HepG2 (cell line): ENCODE results near the gene RAB2B. TPM values are rescaled to one million over a fixed set of nuclear protein-coding genes. Genes with fewer than 3 reads are reported as not detected.

Experiments
- CCAR2 ChIP-seq: fragments of 200-400 bp; formaldehyde crosslinking; optimal IDR thresholded peaks from 2 replicates; pipeline ENCODE3; 2018; ENCODE audit warnings: low read depth, mild to moderate bottlenecking, low read length, moderate library complexity
- GFI1 ChIP-seq: sonication (generic); formaldehyde crosslinking; IDR thresholded peaks from 2 replicates; pipeline ENCODE4 v1.5.0; 2020; ENCODE audit warnings: missing genetic modification reagents, mild to moderate bottlenecking, borderline replicate concordance
- HDAC2 ChIP-seq: sonication (generic); formaldehyde crosslinking; IDR thresholded peaks from 2 replicates; pipeline ENCODE4 v1.4.0; 2020; ENCODE audit warnings: missing genetic modification reagents
- NRL ChIP-seq: sonication (generic); formaldehyde crosslinking; IDR thresholded peaks from 2 replicates; pipeline ENCODE4 v1.5.0; 2020; ENCODE audit warnings: missing genetic modification reagents, mild to moderate bottlenecking, moderate library complexity, borderline replicate concordance
- ZBTB38 ChIP-seq: sonication (generic); formaldehyde crosslinking; IDR thresholded peaks from 2 replicates; pipeline ENCODE4 v1.5.1; 2020; ENCODE audit warnings: mild to moderate bottlenecking, missing genetic modification reagents
- ZC3H4 ChIP-seq: sonication (generic); formaldehyde crosslinking; IDR thresholded peaks from 2 replicates; pipeline ENCODE4 v1.4.0; 2020; ENCODE audit warnings: missing genetic modification reagents, borderline replicate concordance
- ZFYVE20 ChIP-seq: sonication (generic); formaldehyde crosslinking; IDR thresholded peaks from 2 replicates; pipeline ENCODE4 v1.8.0; 2023; ENCODE audit warnings: low read depth, mild to moderate bottlenecking, moderate library complexity, missing genetic modification reagents, borderline replicate concordance
- ZKSCAN5 ChIP-seq: sonication (generic); formaldehyde crosslinking; IDR thresholded peaks from 2 replicates; pipeline ENCODE4 v1.5.1; 2020; ENCODE audit warnings: mild to moderate bottlenecking, missing genetic modification reagents
- ZNF33A ChIP-seq: sonication (generic); formaldehyde crosslinking; IDR thresholded peaks from 2 replicates; pipeline ENCODE4 v1.5.1; 2020; ENCODE audit warnings: missing genetic modification reagents, mild to moderate bottlenecking, moderate library complexity, borderline replicate concordance
- ZNF343 ChIP-seq: sonication (generic); formaldehyde crosslinking; IDR thresholded peaks from 2 replicates; pipeline ENCODE4 v1.4.0; 2020; ENCODE audit warnings: mild to moderate bottlenecking, missing genetic modification reagents
- ZNF563 ChIP-seq: sonication (generic); formaldehyde crosslinking; IDR thresholded peaks from 2 replicates; pipeline ENCODE4 v1.8.0; 2022; ENCODE audit warnings: mild to moderate bottlenecking, moderate library complexity, missing genetic modification reagents
- ZNF598 ChIP-seq: sonication (generic); formaldehyde crosslinking; IDR thresholded peaks from 2 replicates; pipeline ENCODE4 v1.5.1; 2020; ENCODE audit warnings: mild to moderate bottlenecking, missing genetic modification reagents, borderline replicate concordance
- ZNF607 ChIP-seq: sonication (generic); formaldehyde crosslinking; IDR thresholded peaks from 2 replicates; pipeline ENCODE4 v1.5.1; 2020; ENCODE audit warnings: missing genetic modification reagents, mild to moderate bottlenecking, borderline replicate concordance
- ZNF883 ChIP-seq: sonication (generic); formaldehyde crosslinking; IDR thresholded peaks from 2 replicates; pipeline ENCODE4 v1.5.1; 2020; ENCODE audit warnings: mild to moderate bottlenecking, missing genetic modification reagents; ENCODE audit errors: not compliant biosample characterization
- polyA plus RNA-seq, 8 experiments: library from polyadenylated mRNA; depleted of rRNA in 3 of 8; stranded (reverse) in 7 of 8; unstranded in 1 of 8; fragments of >200 nt; fragmentation: Illumina TruSeq in 4 of 8; extraction: Trizol in 4 of 8; gene quantifications; 2 replicates each; pipeline versions ENCODE4 v1.2.1 to v1.2.3, GENCODE V29; 2011 to 2016; ENCODE audit warnings: low read depth in 4 of 8, missing spikeins in 1 of 8, mixed read lengths in 1 of 8; ENCODE audit not compliant: insufficient read depth in 1 of 8
- total RNA-seq, 5 experiments: library from RNA; depleted of rRNA; stranded (reverse); fragments of >200 nt; fragmentation: Illumina TruSeq; extraction: Trizol; gene quantifications; 2 replicates each; pipeline ENCODE4 v1.2.3, GENCODE V29; 2016; ENCODE audit warnings: low read depth in 1 of 5
- TF ChIP-seq, protein P1 (sequence below): sonication (generic); formaldehyde crosslinking; IDR thresholded peaks from 2 replicates; pipeline ENCODE4; 2020; ENCODE audit warnings: missing genetic modification reagents, mild to moderate bottlenecking, borderline replicate concordance
- TF ChIP-seq, protein P2 (sequence below): sonication (generic); formaldehyde crosslinking; IDR thresholded peaks from 2 replicates; pipeline ENCODE4 v1.9.0; 2022; ENCODE audit warnings: low read depth, missing genetic modification reagents
- TF ChIP-seq, protein P3 (sequence below): sonication (generic); formaldehyde crosslinking; IDR thresholded peaks from 2 replicates; pipeline ENCODE4 v1.4.0; 2020; ENCODE audit warnings: low read depth, mild to moderate bottlenecking, missing genetic modification reagents
- TF ChIP-seq, protein P4 (sequence below): IDR thresholded peaks from 2 replicates; pipeline ENCODE4 v1.6.1; 2016; ENCODE audit warnings: mild to moderate bottlenecking
- TF ChIP-seq, protein P5 (sequence below): IDR thresholded peaks from 2 replicates; pipeline ENCODE4 v1.6.1; 2018; ENCODE audit warnings: missing genetic modification reagents, mild to moderate bottlenecking, missing compliant biosample characterization

The RAB2B gene
- total and polyA plus RNA-seq, 2 of the 13 experiments (the other 11 are each of a cell fraction or from before 2014, with no cell fraction given) = 36.0 to 60.6 TPM

DNA sequence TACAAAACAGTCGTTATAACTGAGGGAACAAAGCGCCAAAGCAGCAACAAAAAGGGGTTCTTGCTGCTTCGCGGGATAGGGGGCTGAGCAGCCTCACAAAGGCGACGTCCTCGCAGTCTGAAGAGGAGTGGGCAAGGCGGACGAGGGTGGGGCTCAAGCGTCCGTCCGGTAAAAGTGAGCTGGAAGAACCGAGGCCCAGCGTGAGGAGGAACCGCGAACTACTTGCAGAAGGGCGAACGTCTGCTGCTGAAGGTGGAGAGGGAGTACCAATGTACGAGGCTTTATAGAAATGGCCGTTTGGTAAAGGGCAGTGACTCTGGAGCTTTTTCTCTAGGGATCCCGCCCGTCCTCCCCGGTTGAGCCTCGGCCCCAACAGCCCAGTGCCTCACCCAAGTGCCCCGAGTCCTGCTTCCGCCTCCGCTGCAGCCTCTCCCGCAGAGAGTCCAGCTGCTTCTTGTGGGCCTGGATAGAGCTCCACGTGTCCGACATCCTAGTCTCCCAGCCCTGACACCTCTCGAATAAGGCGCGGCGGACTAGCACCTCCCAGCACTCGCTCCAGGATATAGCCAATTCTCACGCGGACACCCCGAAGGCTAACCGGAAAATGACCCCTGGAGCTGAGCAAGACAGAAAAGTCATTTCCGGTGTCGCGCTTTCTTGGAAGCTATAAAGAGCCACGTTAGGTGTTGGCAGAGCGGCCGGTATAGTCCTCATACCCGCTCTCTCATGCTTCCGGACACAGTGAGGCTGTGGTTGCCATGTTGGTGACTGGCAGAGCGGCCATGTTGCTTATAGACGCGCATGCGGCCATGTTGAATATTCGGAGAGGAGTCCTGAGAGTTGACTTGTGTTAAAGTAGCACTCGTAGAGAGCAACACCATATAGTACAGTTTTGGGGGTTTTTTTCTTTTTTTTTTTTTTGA is 34.2 kb upstream of the RAB2B start, which contains the start of gene METTL3 (continued):
- TF ChIP-seq, protein P1, sequence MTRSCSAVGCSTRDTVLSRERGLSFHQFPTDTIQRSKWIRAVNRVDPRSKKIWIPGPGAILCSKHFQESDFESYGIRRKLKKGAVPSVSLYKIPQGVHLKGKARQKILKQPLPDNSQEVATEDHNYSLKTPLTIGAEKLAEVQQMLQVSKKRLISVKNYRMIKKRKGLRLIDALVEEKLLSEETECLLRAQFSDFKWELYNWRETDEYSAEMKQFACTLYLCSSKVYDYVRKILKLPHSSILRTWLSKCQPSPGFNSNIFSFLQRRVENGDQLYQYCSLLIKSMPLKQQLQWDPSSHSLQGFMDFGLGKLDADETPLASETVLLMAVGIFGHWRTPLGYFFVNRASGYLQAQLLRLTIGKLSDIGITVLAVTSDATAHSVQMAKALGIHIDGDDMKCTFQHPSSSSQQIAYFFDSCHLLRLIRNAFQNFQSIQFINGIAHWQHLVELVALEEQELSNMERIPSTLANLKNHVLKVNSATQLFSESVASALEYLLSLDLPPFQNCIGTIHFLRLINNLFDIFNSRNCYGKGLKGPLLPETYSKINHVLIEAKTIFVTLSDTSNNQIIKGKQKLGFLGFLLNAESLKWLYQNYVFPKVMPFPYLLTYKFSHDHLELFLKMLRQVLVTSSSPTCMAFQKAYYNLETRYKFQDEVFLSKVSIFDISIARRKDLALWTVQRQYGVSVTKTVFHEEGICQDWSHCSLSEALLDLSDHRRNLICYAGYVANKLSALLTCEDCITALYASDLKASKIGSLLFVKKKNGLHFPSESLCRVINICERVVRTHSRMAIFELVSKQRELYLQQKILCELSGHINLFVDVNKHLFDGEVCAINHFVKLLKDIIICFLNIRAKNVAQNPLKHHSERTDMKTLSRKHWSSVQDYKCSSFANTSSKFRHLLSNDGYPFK (CRISPR knock-in tag) = peak; percentile 98; the same call in 1 of the 2 replicates
- TF ChIP-seq ZNF343 (CRISPR knock-in tag) = no peak
- TF ChIP-seq ZFYVE20 (CRISPR knock-in tag) = peak; percentile 94
- TF ChIP-seq HDAC2 (CRISPR knock-in tag) = peak; percentile 83
- peak; percentile 20; the same call in 1 of the 2 replicates for TF ChIP-seq GFI1
- TF ChIP-seq ZNF33A (CRISPR knock-in tag) = no peak
- TF ChIP-seq, protein P2, sequence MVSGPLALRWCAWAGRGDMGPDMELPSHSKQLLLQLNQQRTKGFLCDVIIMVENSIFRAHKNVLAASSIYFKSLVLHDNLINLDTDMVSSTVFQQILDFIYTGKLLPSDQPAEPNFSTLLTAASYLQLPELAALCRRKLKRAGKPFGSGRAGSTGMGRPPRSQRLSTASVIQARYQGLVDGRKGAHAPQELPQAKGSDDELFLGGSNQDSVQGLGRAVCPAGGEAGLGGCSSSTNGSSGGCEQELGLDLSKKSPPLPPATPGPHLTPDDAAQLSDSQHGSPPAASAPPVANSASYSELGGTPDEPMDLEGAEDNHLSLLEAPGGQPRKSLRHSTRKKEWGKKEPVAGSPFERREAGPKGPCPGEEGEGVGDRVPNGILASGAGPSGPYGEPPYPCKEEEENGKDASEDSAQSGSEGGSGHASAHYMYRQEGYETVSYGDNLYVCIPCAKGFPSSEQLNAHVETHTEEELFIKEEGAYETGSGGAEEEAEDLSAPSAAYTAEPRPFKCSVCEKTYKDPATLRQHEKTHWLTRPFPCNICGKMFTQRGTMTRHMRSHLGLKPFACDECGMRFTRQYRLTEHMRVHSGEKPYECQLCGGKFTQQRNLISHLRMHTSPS (CRISPR knock-in tag) = no peak; the same call in 1 of the 2 replicates
- no peak for TF ChIP-seq ZNF563
- 0 out of 2 replicates have a peak, but pooled peaks have one; percentile 45 for TF ChIP-seq ZC3H4 (CRISPR knock-in tag)
- TF ChIP-seq, protein P3, sequence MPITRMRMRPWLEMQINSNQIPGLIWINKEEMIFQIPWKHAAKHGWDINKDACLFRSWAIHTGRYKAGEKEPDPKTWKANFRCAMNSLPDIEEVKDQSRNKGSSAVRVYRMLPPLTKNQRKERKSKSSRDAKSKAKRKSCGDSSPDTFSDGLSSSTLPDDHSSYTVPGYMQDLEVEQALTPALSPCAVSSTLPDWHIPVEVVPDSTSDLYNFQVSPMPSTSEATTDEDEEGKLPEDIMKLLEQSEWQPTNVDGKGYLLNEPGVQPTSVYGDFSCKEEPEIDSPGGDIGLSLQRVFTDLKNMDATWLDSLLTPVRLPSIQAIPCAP (CRISPR knock-in tag) = no peak
- TF ChIP-seq, protein P4, sequence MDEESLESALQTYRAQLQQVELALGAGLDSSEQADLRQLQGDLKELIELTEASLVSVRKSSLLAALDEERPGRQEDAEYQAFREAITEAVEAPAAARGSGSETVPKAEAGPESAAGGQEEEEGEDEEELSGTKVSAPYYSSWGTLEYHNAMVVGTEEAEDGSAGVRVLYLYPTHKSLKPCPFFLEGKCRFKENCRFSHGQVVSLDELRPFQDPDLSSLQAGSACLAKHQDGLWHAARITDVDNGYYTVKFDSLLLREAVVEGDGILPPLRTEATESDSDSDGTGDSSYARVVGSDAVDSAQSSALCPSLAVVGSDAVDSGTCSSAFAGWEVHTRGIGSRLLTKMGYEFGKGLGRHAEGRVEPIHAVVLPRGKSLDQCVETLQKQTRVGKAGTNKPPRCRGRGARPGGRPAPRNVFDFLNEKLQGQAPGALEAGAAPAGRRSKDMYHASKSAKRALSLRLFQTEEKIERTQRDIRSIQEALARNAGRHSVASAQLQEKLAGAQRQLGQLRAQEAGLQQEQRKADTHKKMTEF (CRISPR knock-in tag) = peak; percentile 99
- TF ChIP-seq ZBTB38 (CRISPR knock-in tag) = peak; percentile 93
- peak; percentile 95 for TF ChIP-seq NRL
- TF ChIP-seq, protein P5, sequence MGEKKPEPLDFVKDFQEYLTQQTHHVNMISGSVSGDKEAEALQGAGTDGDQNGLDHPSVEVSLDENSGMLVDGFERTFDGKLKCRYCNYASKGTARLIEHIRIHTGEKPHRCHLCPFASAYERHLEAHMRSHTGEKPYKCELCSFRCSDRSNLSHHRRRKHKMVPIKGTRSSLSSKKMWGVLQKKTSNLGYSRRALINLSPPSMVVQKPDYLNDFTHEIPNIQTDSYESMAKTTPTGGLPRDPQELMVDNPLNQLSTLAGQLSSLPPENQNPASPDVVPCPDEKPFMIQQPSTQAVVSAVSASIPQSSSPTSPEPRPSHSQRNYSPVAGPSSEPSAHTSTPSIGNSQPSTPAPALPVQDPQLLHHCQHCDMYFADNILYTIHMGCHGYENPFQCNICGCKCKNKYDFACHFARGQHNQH = peak; percentile 94; the same call in 1 of the 2 replicates
- peak; percentile 97 for TF ChIP-seq ZNF598
- peak; percentile 51 for TF ChIP-seq CCAR2
- TF ChIP-seq ZNF607 (CRISPR knock-in tag) = no peak; the same call in none of the 2 replicates
- TF ChIP-seq ZNF883 (CRISPR knock-in tag) = peak; percentile 98
- TF ChIP-seq ZKSCAN5 (CRISPR knock-in tag) = no peak
